IPS-15b (cell line): Measurements from ENCODE around the gene POLR2I.

ENCODE experiments used
- H3K27me3 ChIP-seq: one replicate; pipeline ENCODE4 v1.6.1; 2013; ENCODE audit warnings: low read length; ENCODE audit not compliant: control insufficient read depth, insufficient read depth
- H3K36me3 ChIP-seq: one replicate; pipeline ENCODE4 v1.6.1; 2013; ENCODE audit warnings: low read length; ENCODE audit not compliant: control insufficient read depth, insufficient read depth
- H3K4me1 ChIP-seq: one replicate; pipeline ENCODE4 v1.6.1; 2013; ENCODE audit warnings: mild to moderate bottlenecking, low read length; ENCODE audit not compliant: control insufficient read depth, insufficient read depth
- H3K4me3 ChIP-seq: one replicate; pipeline ENCODE4 v1.5.1; 2013; ENCODE audit warnings: low read depth, low read length
- H3K9ac ChIP-seq: one replicate; pipeline ENCODE4 v1.6.1; 2013; ENCODE audit warnings: low read depth, mild to moderate bottlenecking, low read length
- H3K9me3 ChIP-seq: one replicate; pipeline ENCODE4 v1.6.1; 2013; ENCODE audit warnings: mild to moderate bottlenecking, low read length; ENCODE audit not compliant: control insufficient read depth, insufficient read depth

POLR2I gene

DNA sequence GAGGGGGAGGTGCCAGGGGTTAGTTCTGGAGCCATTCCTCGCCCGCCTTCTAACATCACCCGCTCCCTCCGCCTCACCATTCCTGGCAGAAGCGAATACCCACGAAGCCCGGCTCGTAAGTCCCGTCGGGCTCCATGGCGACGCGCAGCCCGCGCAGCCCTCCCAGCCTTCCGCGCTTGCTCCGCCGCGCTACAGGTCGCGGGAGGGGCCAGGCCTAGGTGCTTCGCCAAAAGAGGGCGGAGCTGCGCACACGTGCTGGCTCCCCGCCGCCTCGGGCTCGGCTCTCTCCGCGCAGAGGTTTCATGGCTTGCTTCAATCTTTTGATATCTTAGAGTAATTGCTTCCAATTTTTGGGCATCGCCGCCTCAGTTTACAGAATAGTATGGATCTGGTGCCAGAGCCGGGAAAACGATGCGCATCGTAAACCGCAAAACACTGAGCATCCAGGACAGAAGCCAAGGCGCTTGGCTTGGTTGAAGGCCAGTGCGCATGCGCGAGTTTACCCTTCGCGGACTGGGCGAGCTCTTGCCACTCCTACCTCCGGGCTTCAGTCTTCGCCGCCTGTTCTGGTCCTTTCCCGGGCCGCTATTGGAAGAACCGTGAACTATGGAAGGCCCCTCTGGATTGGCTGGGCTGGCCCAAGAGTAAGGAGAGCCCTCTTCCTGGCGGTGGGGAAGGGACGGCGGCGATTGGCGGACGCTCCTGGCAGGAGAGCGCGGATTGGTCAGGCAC, at the start of gene POLR2I:
TSS of gene POLR2I (minus strand) at position 155 of the 732 bp plus-strand sequence. CDS start at position 136, 19 bp downstream.
- peaks cover 20% of the 10 kb centered on the region for H3K36me3 ChIP-seq
- H3K4me1 ChIP-seq: peaks cover 14% of the 10 kb centered on the region
- H3K9me3 ChIP-seq: no peaks in the 10 kb centered on the region
- H3K9ac ChIP-seq: peak within 1 kb of the TSS; percentile 81
- peak within 1 kb of the TSS; percentile 98 for H3K4me3 ChIP-seq
- H3K27me3 ChIP-seq: no peaks in the 10 kb centered on the region

DNA sequence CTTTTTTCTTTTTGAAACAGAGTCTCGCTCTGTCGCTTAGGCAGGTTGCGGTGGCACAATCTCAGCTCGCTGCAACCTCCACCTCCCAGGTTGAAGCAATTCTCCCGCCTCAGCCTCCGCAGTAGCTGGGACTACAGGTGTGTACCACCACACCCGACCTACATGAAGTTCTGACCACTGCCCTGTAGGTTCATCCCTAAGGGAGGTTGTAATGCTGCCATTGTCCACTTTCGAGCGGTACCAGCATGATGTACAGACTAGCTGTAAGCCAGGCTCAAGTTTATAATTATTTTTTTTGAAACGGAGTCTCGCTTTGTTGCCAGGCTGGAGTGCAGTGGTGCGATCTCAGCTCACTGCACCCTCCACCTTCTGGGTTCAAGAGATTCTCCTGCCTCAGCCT, 49.1 kb upstream of the POLR2I start:
- no peak overlapping the region for H3K4me3 ChIP-seq
- no peak overlapping the region for H3K9ac ChIP-seq
- H3K4me1 ChIP-seq: peaks cover 9% of the 10 kb centered on the region
- no peaks in the 10 kb centered on the region for H3K9me3 ChIP-seq
- peaks cover 5% of the 10 kb centered on the region for H3K36me3 ChIP-seq
- no peaks in the 10 kb centered on the region for H3K27me3 ChIP-seq

DNA sequence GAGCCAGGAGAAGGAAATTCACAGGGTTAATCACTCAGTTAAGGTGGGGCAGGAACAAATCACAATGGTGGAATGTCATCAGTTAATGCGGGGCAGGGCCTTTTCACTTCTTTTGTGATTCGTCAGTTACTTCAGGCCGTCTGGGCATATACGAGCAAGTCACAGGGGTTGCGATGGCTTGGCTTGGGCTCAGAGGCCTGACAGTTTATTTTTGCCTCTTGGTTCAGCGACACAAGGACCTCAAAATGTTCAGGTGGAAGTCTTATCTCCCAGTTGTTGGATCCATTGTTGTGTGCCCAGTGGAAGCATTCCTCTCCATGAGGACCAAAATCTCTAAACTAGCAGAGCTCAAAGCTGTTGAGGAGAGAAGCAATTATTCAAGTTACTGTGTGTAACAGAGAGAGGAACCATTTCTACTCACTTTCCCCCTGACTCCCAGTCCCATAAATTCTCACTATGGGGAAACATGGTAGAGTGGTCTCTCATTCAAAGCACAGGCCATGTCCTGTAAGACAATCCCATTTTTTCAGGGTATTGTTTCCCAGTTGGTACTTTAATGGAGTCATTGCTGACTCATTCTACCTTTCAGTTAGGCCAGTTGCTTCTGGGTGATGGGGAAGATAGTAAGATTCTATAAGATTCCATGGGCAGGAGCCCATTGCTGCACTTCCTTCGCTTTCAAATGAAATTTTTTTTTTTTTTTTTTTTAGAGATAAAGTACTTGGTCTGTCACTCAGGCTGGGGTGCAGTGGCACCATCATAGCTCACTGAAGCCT, 46.3 kb upstream of the POLR2I start:
- H3K9ac ChIP-seq: no peak overlapping the region
- no peaks in the 10 kb centered on the region for H3K27me3 ChIP-seq
- peak overlapping the region; percentile 2 for H3K4me3 ChIP-seq
- peaks cover 9% of the 10 kb centered on the region for H3K4me1 ChIP-seq
- H3K36me3 ChIP-seq: peaks cover 5% of the 10 kb centered on the region
- no peaks in the 10 kb centered on the region for H3K9me3 ChIP-seq

DNA sequence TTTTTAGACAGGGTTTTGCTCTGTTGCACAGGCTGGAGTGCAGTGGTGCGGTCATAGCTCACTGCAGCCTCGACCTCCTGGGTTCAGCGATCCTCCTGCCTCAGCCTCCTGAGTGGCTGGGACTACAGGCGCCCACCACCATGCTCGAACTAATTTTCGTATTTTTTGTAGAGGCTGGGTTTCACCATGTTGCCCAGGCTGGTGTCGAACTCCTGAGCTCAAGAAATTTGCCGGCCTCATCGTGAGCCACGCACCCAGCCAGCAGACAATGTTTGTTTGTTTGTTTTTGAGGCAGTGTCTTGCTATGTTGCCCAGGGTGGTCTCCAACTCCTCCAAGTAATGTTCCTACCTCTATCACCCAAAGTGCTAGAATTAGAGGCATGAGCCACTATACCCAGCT, 38.5 kb upstream of the POLR2I start:
- Histone ChIP-seq H3K9me3 (no peaks in the 10 kb centered on the region), H3K4me3 (no peak overlapping the region), H3K36me3 (peaks cover 19% of the 10 kb centered on the region), H3K9ac (no peak overlapping the region), H3K27me3 (no peaks in the 10 kb centered on the region), H3K4me1 (peaks cover 2% of the 10 kb centered on the region)

DNA sequence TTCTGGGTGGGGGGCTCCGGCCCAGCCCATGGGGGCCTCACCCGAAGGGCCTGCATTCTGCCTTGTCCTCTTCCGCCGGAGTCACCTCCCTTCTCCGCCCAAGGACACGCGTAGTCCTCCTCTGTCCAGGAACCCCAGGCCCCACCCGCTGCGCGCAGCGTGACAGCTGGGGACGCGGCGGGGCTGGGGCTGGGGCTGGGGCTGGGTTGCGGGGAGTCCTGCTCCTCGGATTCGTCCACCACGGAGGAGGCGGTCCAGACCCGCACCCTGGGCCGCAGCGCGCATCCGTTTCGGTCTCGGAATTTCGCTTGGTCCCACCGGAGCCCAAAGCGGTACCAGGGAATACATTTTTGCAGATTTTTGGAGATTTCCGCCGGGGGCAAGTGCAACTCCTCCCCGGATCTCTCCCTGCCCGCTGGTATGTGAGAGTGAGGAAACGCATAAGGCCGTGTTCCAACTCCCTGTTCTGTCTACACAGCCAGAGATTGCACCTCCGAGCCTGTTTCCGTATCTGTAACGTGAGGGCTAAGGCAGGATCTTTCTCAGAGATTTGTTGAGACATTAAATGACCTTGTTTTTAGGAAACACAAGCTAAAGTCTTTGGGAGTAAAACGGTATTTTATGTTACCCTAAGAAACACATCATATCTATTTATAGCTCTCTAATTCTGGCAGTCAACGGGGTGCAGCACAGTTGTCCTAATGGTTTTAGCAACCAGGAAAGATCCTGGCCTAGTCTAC, 37.8 kb upstream of the POLR2I start, which contains the start of gene COX7A1:
TSS of gene COX7A1 (minus strand) at position 96 of the 740 bp plus-strand sequence. CDS start at position 56, 40 bp downstream.
- peak within 1 kb of the TSS; percentile 38 for H3K4me3 ChIP-seq
- peak within 1 kb of the TSS; percentile 54 for H3K9ac ChIP-seq
- H3K27me3 ChIP-seq: no peaks in the 10 kb centered on the region
- peaks cover 19% of the 10 kb centered on the region for H3K36me3 ChIP-seq
- peaks cover 2% of the 10 kb centered on the region for H3K4me1 ChIP-seq
- no peaks in the 10 kb centered on the region for H3K9me3 ChIP-seq

DNA sequence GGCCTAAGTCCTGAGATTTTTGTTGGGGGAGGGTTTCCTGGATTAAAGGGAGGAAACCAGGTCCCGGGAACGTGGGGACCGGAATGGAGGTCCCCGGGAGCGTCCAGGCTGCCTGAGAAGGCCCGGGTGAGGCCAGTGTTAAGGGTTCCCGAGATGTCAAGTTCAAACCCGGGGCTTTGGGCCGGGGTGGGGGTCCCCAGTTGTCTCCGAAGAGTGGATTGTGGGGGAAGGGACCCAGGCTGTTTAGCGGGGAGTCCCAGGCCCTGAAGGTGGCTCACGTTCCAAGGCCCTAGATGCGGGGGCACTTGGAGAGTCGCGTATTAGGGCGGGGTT, 37.3 kb upstream of the POLR2I start:
- Histone ChIP-seq H3K36me3 (peaks cover 22% of the 10 kb centered on the region), H3K4me1 (peaks cover 2% of the 10 kb centered on the region), H3K27me3 (no peaks in the 10 kb centered on the region), H3K4me3 (peak overlapping the region; percentile 38), H3K9ac (peak overlapping the region; percentile 54), H3K9me3 (no peaks in the 10 kb centered on the region)

DNA sequence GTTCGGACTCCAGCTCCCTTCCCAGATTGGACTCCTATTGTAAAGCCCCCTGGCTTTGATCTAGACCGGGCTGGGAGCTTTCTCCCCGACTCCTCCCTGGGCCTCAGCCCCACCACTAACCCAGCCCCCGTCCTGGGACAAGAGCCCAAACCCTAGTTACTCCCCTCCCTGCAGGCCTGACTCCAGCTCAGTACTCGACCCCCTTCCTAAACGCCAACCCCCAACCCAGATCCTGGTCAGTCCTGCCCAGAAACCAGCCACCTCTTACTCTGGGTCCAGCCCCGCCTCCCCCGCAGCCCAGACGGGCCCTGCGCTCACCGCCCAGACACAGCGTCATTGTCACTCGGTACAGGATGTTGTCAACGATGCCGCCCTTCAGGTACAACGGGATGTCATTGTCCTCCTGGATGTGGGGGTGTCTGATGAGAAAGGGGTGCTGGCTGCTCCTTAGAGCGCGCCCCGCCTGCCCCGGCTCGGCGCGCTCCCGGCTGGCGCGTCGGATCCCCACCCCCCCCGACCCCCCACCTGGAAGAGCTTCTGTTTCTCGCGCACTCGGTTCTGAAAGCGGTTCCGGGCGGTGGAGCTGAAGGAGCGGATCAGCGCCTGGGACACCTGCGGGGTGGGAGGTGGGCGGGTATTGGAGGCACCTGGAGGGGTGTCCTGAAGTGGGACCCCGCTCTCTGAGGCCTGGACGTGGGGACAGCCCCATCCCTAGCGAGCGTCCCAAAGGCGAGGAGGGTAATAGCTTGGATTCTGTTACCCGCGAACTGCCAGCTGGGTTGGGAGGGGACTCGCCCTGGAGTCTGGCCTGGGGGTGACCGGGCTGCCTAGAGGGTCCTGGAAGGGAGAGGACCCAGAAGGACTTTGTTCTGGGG, 36.7 kb upstream of the POLR2I start:
- H3K4me3 ChIP-seq: peak overlapping the region; percentile 38
- peaks cover 2% of the 10 kb centered on the region for H3K4me1 ChIP-seq
- H3K9ac ChIP-seq: peak overlapping the region; percentile 54
- no peaks in the 10 kb centered on the region for H3K27me3 ChIP-seq
- no peaks in the 10 kb centered on the region for H3K9me3 ChIP-seq
- peaks cover 28% of the 10 kb centered on the region for H3K36me3 ChIP-seq

DNA sequence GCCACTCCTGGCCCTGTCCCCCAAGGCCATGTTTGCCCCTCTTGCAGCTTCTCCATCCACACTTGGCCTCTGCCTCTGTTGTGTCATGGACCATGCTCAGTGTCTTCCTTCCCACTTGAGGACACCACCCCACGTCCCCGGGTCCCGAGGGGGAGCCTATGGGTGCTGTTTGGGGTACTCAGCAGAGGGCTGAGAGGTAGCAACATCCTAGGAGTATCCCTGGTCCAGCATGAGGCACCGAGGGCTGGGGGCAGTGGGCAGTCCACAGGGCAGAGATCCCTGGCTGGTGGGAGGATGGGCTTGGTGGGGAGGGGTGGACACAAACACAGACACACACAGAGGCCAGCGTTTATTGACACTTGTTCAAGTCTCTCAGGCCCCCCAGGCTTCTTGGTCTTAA, 35.9 kb upstream of the POLR2I start:
- Histone ChIP-seq H3K4me3 (no peak overlapping the region), H3K27me3 (no peaks in the 10 kb centered on the region), H3K36me3 (peaks cover 36% of the 10 kb centered on the region), H3K9ac (no peak overlapping the region), H3K9me3 (no peaks in the 10 kb centered on the region), H3K4me1 (peaks cover 2% of the 10 kb centered on the region)

DNA sequence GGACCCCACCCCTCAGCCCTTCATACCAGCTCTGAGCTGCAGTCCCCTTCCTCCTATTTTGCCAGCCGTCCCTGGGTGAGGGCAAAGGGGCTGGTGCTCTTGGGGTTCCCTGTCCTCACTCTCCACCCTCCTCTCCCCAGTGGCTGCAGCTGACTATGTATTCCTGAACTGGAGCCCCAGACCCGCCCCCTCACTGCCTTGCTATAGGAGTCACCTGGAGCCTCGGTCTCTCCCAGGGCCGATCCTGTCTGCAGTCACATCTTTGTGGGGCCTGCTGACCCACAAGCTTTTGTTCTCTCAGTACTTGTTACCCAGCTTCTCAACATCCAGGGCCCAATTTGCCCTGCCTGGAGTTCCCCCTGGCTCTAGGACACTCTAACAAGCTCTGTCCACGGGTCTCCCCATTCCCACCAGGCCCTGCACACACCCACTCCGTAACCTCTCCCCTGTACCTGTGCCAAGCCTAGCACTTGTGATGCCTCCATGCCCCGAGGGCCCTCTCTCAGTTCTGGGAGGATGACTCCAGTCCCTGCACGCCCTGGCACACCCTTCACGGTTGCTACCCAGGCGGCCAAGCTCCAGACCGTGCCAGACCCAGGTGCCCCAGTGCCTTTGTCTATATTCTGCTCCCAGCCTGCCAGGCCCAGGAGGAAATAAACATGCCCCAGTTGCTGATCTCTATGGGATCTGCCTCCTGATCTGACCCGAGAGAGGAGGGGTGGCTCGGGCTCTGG, 35.2 kb upstream of the POLR2I start:
- Histone ChIP-seq H3K4me3 (no peak overlapping the region), H3K27me3 (no peaks in the 10 kb centered on the region), H3K9ac (no peak overlapping the region), H3K36me3 (peaks cover 38% of the 10 kb centered on the region), H3K4me1 (peaks cover 2% of the 10 kb centered on the region), H3K9me3 (no peaks in the 10 kb centered on the region)

DNA sequence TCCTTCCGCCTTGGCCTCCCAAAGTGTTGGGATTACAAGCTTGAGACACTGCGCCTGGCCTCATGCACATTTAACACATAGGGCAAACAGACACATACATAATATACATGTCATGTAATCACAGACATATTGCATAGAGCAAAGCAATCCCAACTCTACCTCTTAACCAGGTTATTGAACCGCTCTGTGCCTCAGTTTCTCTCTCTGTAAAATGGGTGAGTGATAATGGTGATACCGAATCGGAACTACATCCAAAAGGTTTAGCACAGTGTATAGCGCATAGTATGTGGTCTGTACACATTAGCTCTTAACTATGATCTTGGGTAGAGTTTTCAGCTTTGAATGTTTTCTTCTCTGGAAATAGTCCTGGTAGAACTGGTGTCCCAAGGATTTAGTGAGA, 29.9 kb upstream of the POLR2I start:
- H3K27me3 ChIP-seq: no peaks in the 10 kb centered on the region
- no peaks in the 10 kb centered on the region for H3K9me3 ChIP-seq
- H3K9ac ChIP-seq: no peak overlapping the region
- peaks cover 45% of the 10 kb centered on the region for H3K36me3 ChIP-seq
- H3K4me1 ChIP-seq: peaks cover 4% of the 10 kb centered on the region
- H3K4me3 ChIP-seq: no peak overlapping the region
